ENCODE measurements around the gene PAGE4. TPM values are rescaled to one million over a fixed set of nuclear protein-coding genes. Genes with fewer than 3 reads are reported as not detected.
A peak's percentile ranks its signal among the peaks of the same experiment; 100 is the strongest.

The PAGE4 gene
- total and polyA plus RNA-seq, 2 of the 13 experiments (the other 11 are each of a cell fraction or from before 2014, with no cell fraction given): 1.1 TPM; not detected in 1

DNA sequence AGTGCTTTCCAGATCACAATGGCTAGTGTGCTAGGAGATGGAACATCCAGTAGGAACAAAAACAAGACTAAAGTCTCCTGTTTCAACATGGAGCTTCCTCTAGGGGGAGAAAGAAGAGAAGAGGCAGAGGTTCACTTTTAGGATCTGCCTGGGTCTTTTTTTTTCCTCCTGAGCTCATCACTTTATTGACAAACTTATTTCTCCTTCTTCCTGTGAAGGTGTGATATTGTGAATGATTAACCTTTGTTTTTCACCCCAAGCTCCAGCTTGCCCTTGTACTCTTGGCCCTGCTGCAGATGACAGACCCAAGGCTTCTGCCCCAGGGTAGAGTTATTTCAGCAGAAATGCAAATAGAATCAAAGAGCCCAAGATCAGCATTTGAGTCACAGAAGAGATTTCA is 13.5 kb downstream of the PAGE4 start (continued):
- TF ChIP-seq, protein P1, sequence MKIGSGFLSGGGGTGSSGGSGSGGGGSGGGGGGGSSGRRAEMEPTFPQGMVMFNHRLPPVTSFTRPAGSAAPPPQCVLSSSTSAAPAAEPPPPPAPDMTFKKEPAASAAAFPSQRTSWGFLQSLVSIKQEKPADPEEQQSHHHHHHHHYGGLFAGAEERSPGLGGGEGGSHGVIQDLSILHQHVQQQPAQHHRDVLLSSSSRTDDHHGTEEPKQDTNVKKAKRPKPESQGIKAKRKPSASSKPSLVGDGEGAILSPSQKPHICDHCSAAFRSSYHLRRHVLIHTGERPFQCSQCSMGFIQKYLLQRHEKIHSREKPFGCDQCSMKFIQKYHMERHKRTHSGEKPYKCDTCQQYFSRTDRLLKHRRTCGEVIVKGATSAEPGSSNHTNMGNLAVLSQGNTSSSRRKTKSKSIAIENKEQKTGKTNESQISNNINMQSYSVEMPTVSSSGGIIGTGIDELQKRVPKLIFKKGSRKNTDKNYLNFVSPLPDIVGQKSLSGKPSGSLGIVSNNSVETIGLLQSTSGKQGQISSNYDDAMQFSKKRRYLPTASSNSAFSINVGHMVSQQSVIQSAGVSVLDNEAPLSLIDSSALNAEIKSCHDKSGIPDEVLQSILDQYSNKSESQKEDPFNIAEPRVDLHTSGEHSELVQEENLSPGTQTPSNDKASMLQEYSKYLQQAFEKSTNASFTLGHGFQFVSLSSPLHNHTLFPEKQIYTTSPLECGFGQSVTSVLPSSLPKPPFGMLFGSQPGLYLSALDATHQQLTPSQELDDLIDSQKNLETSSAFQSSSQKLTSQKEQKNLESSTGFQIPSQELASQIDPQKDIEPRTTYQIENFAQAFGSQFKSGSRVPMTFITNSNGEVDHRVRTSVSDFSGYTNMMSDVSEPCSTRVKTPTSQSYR (CRISPR knock-in tag; IDR thresholded peaks at IDR 0.05; ENCODE audit: borderline replicate concordance): no peak
- TF ChIP-seq, protein P2, sequence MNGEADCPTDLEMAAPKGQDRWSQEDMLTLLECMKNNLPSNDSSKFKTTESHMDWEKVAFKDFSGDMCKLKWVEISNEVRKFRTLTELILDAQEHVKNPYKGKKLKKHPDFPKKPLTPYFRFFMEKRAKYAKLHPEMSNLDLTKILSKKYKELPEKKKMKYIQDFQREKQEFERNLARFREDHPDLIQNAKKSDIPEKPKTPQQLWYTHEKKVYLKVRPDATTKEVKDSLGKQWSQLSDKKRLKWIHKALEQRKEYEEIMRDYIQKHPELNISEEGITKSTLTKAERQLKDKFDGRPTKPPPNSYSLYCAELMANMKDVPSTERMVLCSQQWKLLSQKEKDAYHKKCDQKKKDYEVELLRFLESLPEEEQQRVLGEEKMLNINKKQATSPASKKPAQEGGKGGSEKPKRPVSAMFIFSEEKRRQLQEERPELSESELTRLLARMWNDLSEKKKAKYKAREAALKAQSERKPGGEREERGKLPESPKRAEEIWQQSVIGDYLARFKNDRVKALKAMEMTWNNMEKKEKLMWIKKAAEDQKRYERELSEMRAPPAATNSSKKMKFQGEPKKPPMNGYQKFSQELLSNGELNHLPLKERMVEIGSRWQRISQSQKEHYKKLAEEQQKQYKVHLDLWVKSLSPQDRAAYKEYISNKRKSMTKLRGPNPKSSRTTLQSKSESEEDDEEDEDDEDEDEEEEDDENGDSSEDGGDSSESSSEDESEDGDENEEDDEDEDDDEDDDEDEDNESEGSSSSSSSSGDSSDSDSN (CRISPR knock-in tag; IDR thresholded peaks at IDR 0.05): no peak
- TF ChIP-seq ZNF180 (CRISPR knock-in tag; IDR thresholded peaks at IDR 0.05; ENCODE audit: borderline replicate concordance, low read depth) (no peak), ISL2 (CRISPR knock-in tag; IDR thresholded peaks at IDR 0.05) (peak; percentile 53; the same call in 1 of the 2 replicates), CEBPG (CRISPR knock-in tag; IDR thresholded peaks at IDR 0.05) (peak; percentile 14; the same call in 1 of the 2 replicates)
- TF ChIP-seq, protein P3, sequence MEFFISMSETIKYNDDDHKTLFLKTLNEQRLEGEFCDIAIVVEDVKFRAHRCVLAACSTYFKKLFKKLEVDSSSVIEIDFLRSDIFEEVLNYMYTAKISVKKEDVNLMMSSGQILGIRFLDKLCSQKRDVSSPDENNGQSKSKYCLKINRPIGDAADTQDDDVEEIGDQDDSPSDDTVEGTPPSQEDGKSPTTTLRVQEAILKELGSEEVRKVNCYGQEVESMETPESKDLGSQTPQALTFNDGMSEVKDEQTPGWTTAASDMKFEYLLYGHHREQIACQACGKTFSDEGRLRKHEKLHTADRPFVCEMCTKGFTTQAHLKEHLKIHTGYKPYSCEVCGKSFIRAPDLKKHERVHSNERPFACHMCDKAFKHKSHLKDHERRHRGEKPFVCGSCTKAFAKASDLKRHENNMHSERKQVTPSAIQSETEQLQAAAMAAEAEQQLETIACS (CRISPR knock-in tag; IDR thresholded peaks at IDR 0.05): no peak

DNA sequence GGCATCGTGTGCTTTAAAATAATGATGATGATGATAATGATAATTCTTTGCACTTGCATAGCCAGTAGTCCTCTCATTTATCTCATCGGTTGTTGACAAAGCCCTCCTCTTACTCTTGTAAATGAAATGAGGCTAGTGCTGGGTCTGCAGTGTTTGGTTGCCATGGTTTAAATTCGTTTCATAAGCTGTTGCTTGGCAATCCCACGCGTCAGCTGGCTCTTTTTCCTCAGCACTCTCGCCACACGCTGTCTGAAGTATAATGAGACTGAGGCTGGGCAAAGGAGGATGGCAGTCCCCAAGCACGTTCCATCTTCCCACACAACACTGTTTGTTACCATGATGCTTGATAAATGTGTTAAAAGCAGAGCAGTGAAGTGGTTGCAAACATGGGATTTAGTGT is 15.5 kb downstream of the PAGE4 start:
- Histone ChIP-seq H3K4me1 (ENCODE audit: insufficient read depth, low read length) (peaks cover 48% of the 10 kb centered on the region), H3K4me2 (ENCODE audit: low read depth, low read length) (no peak overlapping the region), H3K27me3 (ENCODE audit: control insufficient read depth in 1 of 2, insufficient read depth in 2 of 2, low read length in 2 of 2) (no peaks in the 10 kb centered on the region), H3K4me3 (replicated peaks in 1 of 3; ENCODE audit: insufficient read depth in 1 of 3, low read depth in 2 of 3, low read length in 3 of 3) (no peak overlapping the region), H3K9ac (ENCODE audit: insufficient read depth, low read depth, low read length) (no peak overlapping the region), H3K27ac (ENCODE audit: extremely low read length, insufficient read depth, low read length) (no peak overlapping the region), H3K36me3 (replicated peaks in 1 of 2; ENCODE audit: control insufficient read depth in 1 of 2, insufficient read depth in 2 of 2, low read length in 2 of 2) (no peaks in the 10 kb centered on the region), H3K9me3 (ENCODE audit: low read length) (no peaks in the 10 kb centered on the region), H3K79me2 (ENCODE audit: insufficient read depth, low read length) (no peaks in the 10 kb centered on the region), H4K20me1 (ENCODE audit: insufficient read depth, low read length) (no peaks in the 10 kb centered on the region), H2AFZ (ENCODE audit: low read length) (no peak overlapping the region)
- ATAC-seq (no peak), DNase-seq (ENCODE audit: low spot score) (no peak), FAIRE-seq (no peak)
- BruUV-seq (replicated peaks): no TSS peak
- intact Hi-C loops (cut with micrococcal nuclease; ENCODE audit: unreplicated experiment) (no loop called here), in situ Hi-C loops (cut with HindIII; ENCODE audit: extremely low pct_ligation_motif_present, low pct_unique_long_range_greater_than_20kb) (loop anchor here (5.0 kb wide), 2 partner anchors 33 to 68 kb away; partner anchors contain the start of gene USP27X)
- ChIA-PET POLR2A (interaction anchor here (4.6 kb wide), 1 partner anchor 33 kb away, joined by 91 read pairs; the partner anchor contains the start of gene USP27X), CTCF (ENCODE audit: low intra/inter-chr PET ratio, low total read pairs) (no interaction called here)
- WGBS (ENCODE audit: low lambda C conversion rate): 95% methylated on average over 8 of the region's 8 CpGs
- TF ChIP-seq, protein P4, sequence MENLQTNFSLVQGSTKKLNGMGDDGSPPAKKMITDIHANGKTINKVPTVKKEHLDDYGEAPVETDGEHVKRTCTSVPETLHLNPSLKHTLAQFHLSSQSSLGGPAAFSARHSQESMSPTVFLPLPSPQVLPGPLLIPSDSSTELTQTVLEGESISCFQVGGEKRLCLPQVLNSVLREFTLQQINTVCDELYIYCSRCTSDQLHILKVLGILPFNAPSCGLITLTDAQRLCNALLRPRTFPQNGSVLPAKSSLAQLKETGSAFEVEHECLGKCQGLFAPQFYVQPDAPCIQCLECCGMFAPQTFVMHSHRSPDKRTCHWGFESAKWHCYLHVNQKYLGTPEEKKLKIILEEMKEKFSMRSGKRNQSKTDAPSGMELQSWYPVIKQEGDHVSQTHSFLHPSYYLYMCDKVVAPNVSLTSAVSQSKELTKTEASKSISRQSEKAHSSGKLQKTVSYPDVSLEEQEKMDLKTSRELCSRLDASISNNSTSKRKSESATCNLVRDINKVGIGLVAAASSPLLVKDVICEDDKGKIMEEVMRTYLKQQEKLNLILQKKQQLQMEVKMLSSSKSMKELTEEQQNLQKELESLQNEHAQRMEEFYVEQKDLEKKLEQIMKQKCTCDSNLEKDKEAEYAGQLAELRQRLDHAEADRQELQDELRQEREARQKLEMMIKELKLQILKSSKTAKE (CRISPR knock-in tag; IDR thresholded peaks at IDR 0.05; ENCODE audit: borderline replicate concordance): no peak
- TF ChIP-seq SALL2 (CRISPR knock-in tag; IDR thresholded peaks at IDR 0.05): no peak
- no peak for TF ChIP-seq ZNF768 (CRISPR knock-in tag; IDR thresholded peaks at IDR 0.05)
- no peak for TF ChIP-seq FOXA3 (CRISPR knock-in tag; IDR thresholded peaks at IDR 0.05)
- TF ChIP-seq, protein P5, sequence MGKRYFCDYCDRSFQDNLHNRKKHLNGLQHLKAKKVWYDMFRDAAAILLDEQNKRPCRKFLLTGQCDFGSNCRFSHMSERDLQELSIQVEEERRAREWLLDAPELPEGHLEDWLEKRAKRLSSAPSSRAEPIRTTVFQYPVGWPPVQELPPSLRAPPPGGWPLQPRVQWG (CRISPR knock-in tag; IDR thresholded peaks at IDR 0.05; ENCODE audit: borderline replicate concordance, low read depth): no peak
